Fibroblast of mammary gland (primary cell): ENCODE measurements around the gene AMPD3.

Source experiments
- DNase-seq: peaks from one replicate; pipeline ENCODE4 v3.0.0-alpha.2; 2010; ENCODE audit warnings: low read depth
- H3K4me3 ChIP-seq: 2 replicates; pipeline ENCODE4 v1.5.1; 2011; ENCODE audit warnings: low read depth, mild to moderate bottlenecking, low read length, moderate library complexity; ENCODE audit not compliant: control insufficient read depth
- CTCF ChIP-seq: conservative IDR thresholded peaks from 2 replicates; pipeline ENCODE4 v1.5.1; 2011; ENCODE audit warnings: low read depth, low read length, inconsistent platforms; ENCODE audit not compliant: control insufficient read depth, insufficient read depth

The AMPD3 gene

GRCh38 chr11:10476342-10476741, 21.3 kb downstream of the AMPD3 start:
- no peak for DNase-seq
- no peak overlapping the region for H3K4me3 ChIP-seq
- no peak for TF ChIP-seq CTCF

- no peak for DNase-seq
These were observed 22.0 kb downstream of the AMPD3 start for GRCh38 chr11:10476927-10477689.

GRCh38 chr11:10477690-10478046, 22.6 kb downstream of the AMPD3 start:
- TF ChIP-seq CTCF, result no peak
- no peak overlapping the region for H3K4me3 ChIP-seq
- no peak for DNase-seq

More at GRCh38 chr11:10476927-10477689, 22.0 kb downstream of the AMPD3 start:
- TF ChIP-seq CTCF, result no peak
- H3K4me3 ChIP-seq, result no peak overlapping the region

GRCh38 chr11:10478066-10478465, 23.0 kb downstream of the AMPD3 start:
- TF ChIP-seq CTCF, result no peak
- DNase-seq, result no peak
- no peak overlapping the region for H3K4me3 ChIP-seq

- H3K4me3 ChIP-seq, result no peak overlapping the region
- DNase-seq, result no peak
- TF ChIP-seq CTCF, result no peak
These were observed 23.8 kb downstream of the AMPD3 start for GRCh38 chr11:10478574-10479550.

- DNase-seq, result no peak
- no peak for TF ChIP-seq CTCF
- no peak overlapping the region for H3K4me3 ChIP-seq
These were observed 25.0 kb downstream of the AMPD3 start for GRCh38 chr11:10480026-10480425.
